NCI-H2081 treated with DMSO at 0.1 percent for 48 hours (cell line): ENCODE data around the gene LSM7.

Experiments used
- DNase-seq: peaks from one replicate; lab custom pipeline; 2025; lab: John Stamatoyannopoulos, UW

LSM7 gene

GRCh38 chr19:2338055-2338615, 9.7 kb upstream of the LSM7 start:
- no peak for DNase-seq

- DNase-seq, result no peak
Observed at GRCh38 chr19:2337329-2337707, 8.9 kb upstream of the LSM7 start.

DNA sequence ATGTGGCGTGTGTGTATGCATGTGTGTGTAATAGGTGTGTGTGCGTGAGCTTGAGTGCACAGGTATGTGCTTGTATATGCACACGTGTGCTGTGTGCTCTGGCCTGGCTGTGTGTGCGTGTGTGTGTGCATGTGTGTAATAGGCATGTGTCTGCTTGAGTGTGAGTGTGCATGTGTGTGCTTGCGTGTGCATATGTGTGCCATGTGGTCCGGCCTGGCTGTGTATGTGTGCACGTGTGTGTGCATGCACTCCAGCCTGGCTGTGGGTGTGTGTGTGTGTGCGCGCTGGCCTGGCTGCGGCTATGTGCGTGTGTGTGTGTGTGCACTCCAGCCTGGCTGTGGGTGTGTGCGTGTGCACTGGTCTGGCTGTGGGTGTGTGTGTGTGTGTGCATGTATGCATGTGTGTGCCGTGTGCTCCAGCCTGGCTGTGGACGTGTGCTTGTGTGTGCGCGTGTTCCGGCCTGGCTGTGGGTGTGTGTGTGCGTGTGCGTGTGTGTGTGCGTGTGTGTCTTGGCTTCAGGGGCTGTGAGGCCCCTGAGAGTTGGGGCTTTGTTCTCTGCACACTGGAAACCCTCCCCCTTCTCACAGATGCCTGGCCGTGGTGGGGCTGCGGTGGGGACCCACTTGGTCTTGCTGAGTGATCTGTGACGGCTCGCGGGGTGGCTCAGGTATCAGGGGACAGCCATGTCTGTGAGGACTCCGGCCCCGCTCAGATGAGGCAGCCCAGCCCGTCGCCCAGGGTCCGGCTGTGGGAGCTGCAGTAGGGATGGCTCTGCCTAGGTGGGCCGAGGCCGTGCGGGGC, 8.3 kb upstream of the LSM7 start:
- DNase-seq, result no peak

DNA sequence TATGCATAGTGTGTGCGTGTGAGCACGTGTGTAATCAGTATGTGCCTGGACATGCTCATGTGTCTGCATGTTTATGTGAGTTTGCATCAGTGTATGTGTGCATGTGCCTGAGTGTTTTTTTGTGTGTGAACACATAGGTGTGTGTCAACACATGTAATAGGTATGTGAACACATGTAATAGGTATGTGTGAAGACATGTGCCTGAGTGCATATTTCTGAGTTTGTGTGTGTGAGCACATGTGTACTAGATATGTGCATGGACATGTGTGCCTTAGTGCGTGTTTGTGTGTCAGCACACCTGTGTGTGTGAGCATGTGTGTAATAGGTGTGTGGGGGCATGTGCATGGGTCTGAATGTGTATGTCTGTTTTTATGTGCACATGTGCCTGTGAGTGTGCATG, 7.5 kb upstream of the LSM7 start:
- DNase-seq, result no peak

DNA sequence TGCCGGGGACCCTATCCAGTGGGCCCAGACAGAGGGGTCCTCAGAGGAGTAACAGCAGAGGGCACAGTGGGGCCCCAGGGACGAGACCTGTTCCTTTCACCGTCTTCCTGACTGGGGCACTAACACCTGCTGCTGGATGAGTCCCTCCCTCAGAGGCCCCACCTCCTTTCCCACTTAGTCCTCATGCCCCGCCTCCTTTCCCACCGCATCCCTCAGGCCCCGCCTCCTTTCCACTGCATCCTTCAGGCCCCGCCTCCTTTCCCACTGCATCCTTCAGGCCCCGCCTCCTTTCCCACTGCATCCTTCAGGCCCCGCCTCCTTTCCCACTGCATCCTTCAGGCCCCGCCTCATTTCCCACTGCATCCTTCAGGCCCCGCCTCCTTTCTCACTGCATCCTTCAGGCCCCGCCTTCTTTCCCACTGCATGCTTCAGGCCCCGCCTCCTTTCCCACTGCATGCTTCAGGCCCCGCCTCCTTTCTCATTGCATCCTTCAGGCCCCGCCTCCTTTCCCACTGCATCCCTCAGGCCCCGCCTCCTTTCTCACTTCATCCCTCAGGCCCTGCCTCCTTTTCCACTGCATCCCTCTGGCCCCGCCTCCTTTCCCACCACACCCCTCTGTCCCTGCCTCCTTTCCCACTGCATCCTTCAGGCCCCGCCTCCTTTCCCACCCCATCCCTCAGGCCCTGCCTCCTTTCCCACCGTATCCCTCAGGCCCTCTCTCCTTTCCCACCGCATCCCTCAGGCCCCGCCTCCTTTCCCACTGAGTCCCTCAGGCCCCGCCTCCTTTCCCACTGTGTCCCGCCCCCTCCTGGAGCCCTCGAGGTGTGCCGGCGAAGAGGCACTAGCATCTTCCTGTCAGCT, 6.8 kb upstream of the LSM7 start:
- DNase-seq, result no peak

DNA sequence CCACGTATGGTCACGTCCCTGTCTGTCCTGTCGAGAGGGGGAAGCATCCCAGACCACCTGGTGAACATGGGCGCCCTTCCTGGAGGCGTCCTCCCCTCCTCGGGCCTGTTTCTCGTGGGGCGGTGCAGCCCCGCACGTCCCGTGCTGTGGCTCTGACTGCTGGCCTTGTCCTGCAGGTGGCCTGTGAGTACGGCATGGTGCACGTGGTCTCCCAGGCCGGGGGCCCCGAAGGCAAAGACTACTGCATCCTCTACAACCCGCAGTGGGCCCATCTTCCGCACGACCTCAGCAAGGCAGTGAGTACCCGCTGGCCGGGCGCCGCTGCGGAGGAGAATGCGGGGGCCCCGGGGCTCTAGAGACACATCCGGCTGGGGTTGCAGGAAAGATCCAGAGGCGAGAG, 6.0 kb upstream of the LSM7 start:
- DNase-seq, result no peak

- DNase-seq, result no peak
Observed at GRCh38 chr19:2333807-2334211, 5.4 kb upstream of the LSM7 start.

- peak; percentile 75 for DNase-seq
Observed at GRCh38 chr19:2333027-2333806, 4.8 kb upstream of the LSM7 start.

GRCh38 chr19:2332341-2333026, 4.1 kb upstream of the LSM7 start:
- peak; percentile 50 for DNase-seq

GRCh38 chr19:2331601-2332246, 3.3 kb upstream of the LSM7 start:
- DNase-seq, result no peak

- no peak for DNase-seq
Observed at GRCh38 chr19:2330632-2331284, 2.4 kb upstream of the LSM7 start.

DNA sequence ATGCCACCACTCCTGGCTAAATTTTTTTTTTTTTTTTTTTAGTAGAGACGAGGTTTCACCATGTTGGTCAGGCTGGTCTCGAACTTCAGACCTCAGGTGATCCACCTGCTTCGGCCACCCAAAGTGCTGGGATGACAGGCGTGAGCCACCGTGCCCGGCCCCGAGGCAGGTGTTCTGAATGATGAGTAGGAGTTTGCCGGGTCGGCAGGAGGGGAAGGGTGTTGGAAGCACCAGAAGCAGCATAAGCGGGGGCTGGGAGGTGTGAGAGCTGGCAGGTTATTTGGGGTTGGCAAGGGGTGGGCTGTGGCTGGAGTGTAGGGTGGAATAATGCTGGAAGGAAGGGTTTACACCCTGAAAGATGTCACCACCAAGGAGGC, 1.9 kb upstream of the LSM7 start:
- DNase-seq, result no peak

DNA sequence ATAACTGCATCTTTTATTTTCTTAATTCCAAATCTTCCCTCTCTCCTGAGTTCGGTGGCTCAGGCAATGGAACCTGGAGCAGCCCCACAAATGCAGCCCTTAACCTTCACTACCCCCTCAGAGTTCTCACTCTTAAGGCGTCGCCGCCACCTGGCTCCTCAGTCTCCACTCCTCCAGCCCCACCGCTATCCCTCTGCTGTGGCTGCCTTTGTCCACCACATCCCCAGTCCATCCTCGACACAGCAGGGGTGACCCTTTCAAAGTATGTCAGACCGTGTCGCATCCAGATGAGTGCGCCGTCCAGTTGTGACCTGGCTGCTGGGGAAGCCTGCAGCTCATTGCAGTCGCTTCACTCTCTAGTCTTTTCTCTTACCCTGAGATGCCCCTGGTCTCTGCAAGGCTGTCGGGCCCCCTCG, 1.1 kb upstream of the LSM7 start:
- DNase-seq, result no peak

GRCh38 chr19:2329149-2329478, 728 bp upstream of the LSM7 start:
- DNase-seq, result no peak

DNA sequence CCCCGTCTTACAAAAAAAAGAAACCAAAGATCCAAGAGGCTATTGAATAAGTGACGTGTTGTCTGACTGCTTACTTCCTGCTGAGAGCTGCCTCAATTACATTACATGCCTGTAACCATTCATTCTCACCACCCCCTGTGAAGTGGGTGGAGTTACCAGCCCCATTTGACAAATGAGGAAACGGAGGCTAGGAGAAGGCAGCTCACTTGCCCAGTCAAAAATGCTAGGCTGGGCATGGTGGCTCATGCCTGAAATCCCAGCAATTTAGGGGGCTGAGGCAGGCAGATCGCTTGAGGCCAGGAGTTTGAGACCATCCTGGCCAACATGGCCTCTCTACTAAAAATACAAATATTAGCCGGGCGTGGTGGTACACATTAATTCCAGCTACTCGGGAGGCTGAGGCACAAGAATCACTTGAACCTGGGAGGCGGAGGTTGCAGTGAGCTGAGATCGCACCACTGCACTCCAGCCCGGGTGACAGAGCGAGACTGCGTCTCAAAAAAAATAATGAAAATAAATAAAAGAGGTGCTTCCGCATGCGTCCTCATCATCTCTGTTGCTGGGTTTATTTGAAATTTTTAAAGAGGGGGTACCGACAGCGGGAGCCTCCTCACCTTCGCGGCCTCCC, 499 bp downstream of the LSM7 start:
- DNase-seq, result peak; percentile 37

- DNase-seq, result no peak
Observed at GRCh38 chr19:2326699-2327360, 1.6 kb downstream of the LSM7 start.

GRCh38 chr19:2325281-2326046, 2.9 kb downstream of the LSM7 start:
- DNase-seq, result no peak

DNA sequence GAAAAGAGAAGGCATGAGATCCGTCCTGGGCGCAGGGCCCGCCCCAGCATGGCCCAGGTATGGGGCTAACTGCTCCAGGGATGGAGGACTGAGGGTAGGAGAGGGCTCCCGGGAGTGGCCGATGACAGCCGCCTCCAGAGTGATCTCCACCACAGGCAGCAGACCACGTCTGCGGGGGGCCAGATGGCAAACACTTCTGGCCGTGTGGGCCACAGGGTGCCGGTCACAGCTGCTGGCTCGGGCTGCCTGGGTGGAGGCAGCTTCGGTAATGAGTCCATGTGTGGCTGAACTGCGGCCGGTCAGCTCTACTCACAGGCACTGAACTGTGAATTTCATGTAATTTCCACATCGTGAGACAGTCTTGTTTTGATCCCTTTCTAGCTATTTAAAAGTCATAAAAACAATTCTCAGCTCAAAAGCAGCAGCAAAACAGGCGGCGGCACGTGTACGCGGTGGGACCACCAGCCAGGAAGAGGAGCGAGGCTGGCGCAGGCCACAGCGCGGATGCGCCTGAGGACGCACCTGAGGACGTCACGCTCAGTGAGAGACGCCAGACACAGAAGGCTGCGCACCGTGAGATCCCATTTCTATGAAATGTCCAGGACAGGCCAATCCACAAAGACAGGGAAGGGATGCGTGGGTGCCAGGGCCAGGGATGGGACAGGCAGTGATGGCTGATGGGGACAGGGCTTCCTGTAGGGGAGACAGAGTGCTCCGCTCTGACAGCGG, 4.0 kb downstream of the LSM7 start:
- DNase-seq, result no peak
